ENCODE data around the gene SLC4A4.

GRCh38 chr4:71322425-71322824, 16.4 kb upstream of the SLC4A4 start:
- no peak for TF ChIP-seq CTCF (IDR thresholded peaks at IDR 0.05)
- no peak for TF ChIP-seq POLR2AphosphoS5 (IDR thresholded peaks at IDR 0.05)
- TF ChIP-seq POLR2A (IDR thresholded peaks at IDR 0.05): no peak

Measured in suprapubic skin (tissue), 4 donors.